Lung (tissue), 12 donors: ENCODE measurements around the gene ATP8B3. TPM values are rescaled to one million over a fixed set of nuclear protein-coding genes. Genes with fewer than 3 reads are reported as not detected.
A peak's percentile ranks its signal among the peaks of the same experiment; 100 is the strongest.

Source experiments
- ATAC-seq: fragments of 200-7000 bp; cut with Tn5 transposase; one replicate; pipeline ENCODE4 v1.9.1; 2020; ENCODE audit warnings: moderate number of reproducible peaks; ENCODE audit not compliant: insufficient read depth, low FRiP score
- DNase-seq, 3 donors: peaks; one replicate each; pipeline ENCODE4 v3.0.0-alpha.2; 2013 to 2017
- H3K27ac ChIP-seq, 2 donors: one replicate each; pipeline ENCODE4 v1.5.1; 2013; ENCODE audit warnings: mild to moderate bottlenecking in 2 of 2, moderate library complexity in 2 of 2, control low read depth in 1 of 2, inconsistent platforms in 1 of 2, low read depth in 1 of 2, low read length in 1 of 2
- H3K27me3 ChIP-seq, 3 donors: one replicate each; pipeline ENCODE4 v1.5.1; 2013; ENCODE audit warnings: low read length in 2 of 3; ENCODE audit not compliant: control insufficient read depth in 3 of 3, insufficient read depth in 3 of 3
- H3K36me3 ChIP-seq, 4 donors: one replicate each; pipeline ENCODE4 v1.5.1; 2013; ENCODE audit warnings: low read length in 4 of 4, mild to moderate bottlenecking in 1 of 4, moderate library complexity in 1 of 4; ENCODE audit not compliant: control insufficient read depth in 4 of 4, insufficient read depth in 4 of 4
- H3K4me1 ChIP-seq, 5 donors: one replicate each; pipeline ENCODE4 v1.5.1; 2013; ENCODE audit warnings: low read length in 5 of 5, mild to moderate bottlenecking in 2 of 5, moderate library complexity in 1 of 5; ENCODE audit not compliant: control insufficient read depth in 5 of 5, insufficient read depth in 5 of 5
- H3K4me3 ChIP-seq: one replicate; pipeline ENCODE4 v1.5.1; 2013; ENCODE audit warnings: mild to moderate bottlenecking, control low read depth, moderate library complexity
- H3K9ac ChIP-seq, 2 donors: one replicate each; pipeline ENCODE4 v1.5.1; 2013; ENCODE audit warnings: low read length in 2 of 2, control low read depth in 1 of 2; ENCODE audit not compliant: insufficient read depth in 1 of 2
- H3K9me3 ChIP-seq, 4 donors: one replicate each; pipeline ENCODE4 v1.5.1; 2013; ENCODE audit warnings: low read length in 3 of 4, mild to moderate bottlenecking in 1 of 4, moderate library complexity in 1 of 4; ENCODE audit not compliant: control insufficient read depth in 4 of 4, insufficient read depth in 3 of 4
- whole genome bisulfite sequencing, 2 donors: extraction: QIAGEN DNeasy Blood & Tissue Kit; methylation state at CpG; one replicate each; pipeline ENCODE4 v1.1.7; 2013; 5-methylcytosine and 5-hydroxymethylcytosine counted together
- polyA plus RNA-seq, 2 donors: library from polyadenylated mRNA; stranded (reverse); fragments of 200-250 nt; gene quantifications; one replicate each; pipeline ENCODE4 v1.2.1, GENCODE V29; 2013
- total RNA-seq, 2 donors: library from RNA; depleted of rRNA in 1 of 2; stranded (reverse); fragments of >200 nt in 1 of 2; gene quantifications; one replicate each; pipeline ENCODE4 v1.2.1, GENCODE V29; 2014 to 2021
- TF ChIP-seq, protein P1 (sequence below): IDR thresholded peaks from 2 replicates; pipeline ENCODE4 v1.5.1; 2012; ENCODE audit warnings: mild to moderate bottlenecking; ENCODE audit errors: control extremely low read depth, extremely low read depth
- donor health status: control.
- donor health status: control.
- donor health status: Bipolar disorder and iron deficiency.
- donor health status: healthy.
- donor health status: DM: yes; HTN: yes; CAD: no.

Gene ATP8B3
- total and polyA plus RNA-seq, 4 donors, result 0.69 to 2.4 (median 1.8) TPM

- 2% methylated on average over 61 of the region's 61 CpGs for WGBS, 2 donors
- Histone ChIP-seq H3K4me3 (no peak overlapping the region), H3K4me1 (peaks cover 0 to 18% (median 0%) of the 10 kb centered on the region in 5 donors), H3K36me3 (no peaks in the 10 kb centered on the region), H3K9ac (no peak overlapping the region), H3K9me3 (peaks cover 0 to 7% (median 0%) of the 10 kb centered on the region in 4 donors), H3K27me3 (peaks cover 35 to 80% (median 53%) of the 10 kb centered on the region in 3 donors), H3K27ac (no peak overlapping the region)
- DNase-seq (no peak), ATAC-seq (no peak)
- TF ChIP-seq, protein P1, sequence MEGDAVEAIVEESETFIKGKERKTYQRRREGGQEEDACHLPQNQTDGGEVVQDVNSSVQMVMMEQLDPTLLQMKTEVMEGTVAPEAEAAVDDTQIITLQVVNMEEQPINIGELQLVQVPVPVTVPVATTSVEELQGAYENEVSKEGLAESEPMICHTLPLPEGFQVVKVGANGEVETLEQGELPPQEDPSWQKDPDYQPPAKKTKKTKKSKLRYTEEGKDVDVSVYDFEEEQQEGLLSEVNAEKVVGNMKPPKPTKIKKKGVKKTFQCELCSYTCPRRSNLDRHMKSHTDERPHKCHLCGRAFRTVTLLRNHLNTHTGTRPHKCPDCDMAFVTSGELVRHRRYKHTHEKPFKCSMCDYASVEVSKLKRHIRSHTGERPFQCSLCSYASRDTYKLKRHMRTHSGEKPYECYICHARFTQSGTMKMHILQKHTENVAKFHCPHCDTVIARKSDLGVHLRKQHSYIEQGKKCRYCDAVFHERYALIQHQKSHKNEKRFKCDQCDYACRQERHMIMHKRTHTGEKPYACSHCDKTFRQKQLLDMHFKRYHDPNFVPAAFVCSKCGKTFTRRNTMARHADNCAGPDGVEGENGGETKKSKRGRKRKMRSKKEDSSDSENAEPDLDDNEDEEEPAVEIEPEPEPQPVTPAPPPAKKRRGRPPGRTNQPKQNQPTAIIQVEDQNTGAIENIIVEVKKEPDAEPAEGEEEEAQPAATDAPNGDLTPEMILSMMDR, result no peak
Measured at GRCh38 chr19:1748115-1748872, 63.8 kb downstream of the ATP8B3 start.

DNA sequence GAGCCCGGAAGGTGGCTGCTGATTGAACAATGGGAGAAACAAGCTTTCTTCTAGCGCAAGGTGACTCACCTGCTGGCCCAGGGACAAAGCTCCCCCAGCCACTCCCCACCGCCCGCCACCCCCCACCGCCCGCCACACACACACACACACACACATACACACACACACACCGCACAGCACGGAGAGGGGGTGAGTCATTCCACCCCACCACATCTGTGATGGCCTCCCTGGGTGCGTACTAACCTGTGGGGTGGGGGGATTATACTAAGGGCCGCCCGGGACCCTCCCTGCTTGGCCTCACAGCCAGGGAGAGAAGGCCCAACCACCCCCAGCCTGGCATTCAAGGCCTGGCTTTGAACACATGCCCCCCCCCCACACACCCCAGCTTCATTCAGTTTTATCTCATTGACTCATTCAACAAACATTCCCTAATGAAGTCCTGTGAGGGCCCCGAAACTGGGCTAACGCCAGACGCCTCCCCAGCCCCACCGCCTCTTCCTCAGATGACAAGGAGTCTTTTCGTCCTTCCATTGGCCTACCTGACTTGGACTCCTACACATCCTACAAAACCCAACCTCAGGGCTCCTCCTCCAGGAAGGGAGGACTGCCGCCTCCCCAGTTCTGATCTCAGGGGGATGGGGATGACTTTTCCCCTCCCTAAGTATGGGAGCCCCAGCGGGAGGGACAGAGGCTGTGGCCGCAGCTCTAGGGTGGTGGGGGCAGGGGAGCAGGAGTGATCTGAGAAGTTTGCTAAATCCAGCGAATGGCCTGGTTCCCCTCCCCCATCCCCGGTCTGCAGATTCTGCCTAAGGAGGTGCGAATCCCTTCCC lies 64.6 kb downstream of the ATP8B3 start:
- peak; percentile 23 for ATAC-seq
- 6 to 8% methylated on average over 18 to 22 of the region's 22 CpGs for WGBS, 2 donors
- peaks cover 27 to 76% (median 50%) of the 10 kb centered on the region in 3 donors for H3K27me3 ChIP-seq
- H3K9ac ChIP-seq, result no peak overlapping the region
- H3K27ac ChIP-seq, result no peak overlapping the region
- DNase-seq, result no peak
- H3K36me3 ChIP-seq, result no peaks in the 10 kb centered on the region
- no peak overlapping the region for H3K4me3 ChIP-seq
- TF ChIP-seq, protein P1, result no peak
- peaks cover 0 to 7% (median 0%) of the 10 kb centered on the region in 4 donors for H3K9me3 ChIP-seq
- H3K4me1 ChIP-seq, result peaks cover 0 to 18% (median 0%) of the 10 kb centered on the region in 5 donors

- Histone ChIP-seq H3K36me3 (no peaks in the 10 kb centered on the region), H3K9me3 (peaks cover 0 to 5% (median 0%) of the 10 kb centered on the region in 4 donors), H3K4me1 (peaks cover 0 to 18% (median 0%) of the 10 kb centered on the region in 5 donors), H3K9ac (no peak overlapping the region), H3K4me3 (no peak overlapping the region), H3K27me3 (peaks cover 20 to 67% (median 42%) of the 10 kb centered on the region in 3 donors), H3K27ac (no peak overlapping the region)
- TF ChIP-seq, protein P1, result no peak
- 6 to 7% methylated on average over 31 of the region's 31 CpGs for WGBS, 2 donors
- ATAC-seq, result no peak
- no peak for DNase-seq
Measured at GRCh38 chr19:1746401-1747284, 65.4 kb downstream of the ATP8B3 start.
